ENCODE data around the gene AKNAD1.
"Not testable (repeated sequence)": the region's sequence is repeated elsewhere in the genome, so short reads cannot be mapped to it uniquely, and the experiment has no call there.

Gene AKNAD1

DNA sequence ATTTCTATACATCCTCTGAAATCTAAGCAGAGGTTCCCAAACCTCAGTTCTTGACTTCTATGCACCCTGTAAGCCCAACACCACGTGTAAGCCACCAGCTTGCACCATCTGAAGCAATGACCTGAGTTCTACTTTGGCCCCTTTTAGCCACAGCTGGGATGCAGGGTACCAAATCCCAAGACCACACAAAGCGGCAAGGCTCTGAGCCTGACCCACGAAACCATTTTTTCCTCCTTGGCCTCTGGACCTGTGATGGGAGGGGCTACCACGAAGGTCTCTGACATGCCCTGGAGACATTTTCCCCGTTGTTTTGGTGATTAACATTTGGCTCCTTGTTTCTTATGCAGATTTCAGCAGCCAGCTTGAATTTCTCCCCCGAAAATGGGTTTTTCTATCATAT lies 71.6 kb downstream of the AKNAD1 start:
- DNase-seq (ENCODE audit: low spot score) = no peak

GRCh38 chr1:108781575-108781944 lies 75.3 kb downstream of the AKNAD1 start:
- not testable (repeated sequence) for DNase-seq (ENCODE audit: low spot score)

DNA sequence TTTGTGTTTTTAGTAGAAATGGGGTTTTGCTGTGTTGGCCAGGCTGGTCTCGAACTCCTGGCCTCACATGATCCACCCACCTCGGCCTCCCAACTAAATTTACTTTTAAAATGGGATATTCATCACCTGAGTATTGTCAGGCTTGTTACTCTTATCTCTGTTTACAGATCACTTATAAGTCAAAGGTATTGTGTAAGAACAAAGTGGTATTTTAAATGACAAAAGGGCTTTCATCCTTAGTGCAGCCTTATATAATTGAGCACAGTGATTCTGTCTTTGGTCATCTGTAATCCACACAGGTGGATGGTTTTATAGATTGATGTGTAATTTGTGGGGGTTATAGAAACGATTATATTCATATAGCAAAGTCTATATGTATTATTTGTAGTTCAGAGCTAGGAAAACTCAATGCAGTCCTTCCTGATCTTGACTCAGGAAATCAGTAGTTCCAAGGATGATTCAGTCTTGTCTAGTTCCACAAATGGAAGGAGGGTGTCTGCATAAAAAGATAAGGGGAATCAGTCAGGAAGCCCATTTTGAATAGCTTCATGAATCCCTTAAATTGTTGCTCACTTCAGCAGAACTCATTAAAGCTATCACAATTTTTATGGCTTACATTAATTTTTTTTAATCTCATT lies 75.8 kb downstream of the AKNAD1 start:
- DNase-seq (ENCODE audit: low spot score) = no peak

DNA sequence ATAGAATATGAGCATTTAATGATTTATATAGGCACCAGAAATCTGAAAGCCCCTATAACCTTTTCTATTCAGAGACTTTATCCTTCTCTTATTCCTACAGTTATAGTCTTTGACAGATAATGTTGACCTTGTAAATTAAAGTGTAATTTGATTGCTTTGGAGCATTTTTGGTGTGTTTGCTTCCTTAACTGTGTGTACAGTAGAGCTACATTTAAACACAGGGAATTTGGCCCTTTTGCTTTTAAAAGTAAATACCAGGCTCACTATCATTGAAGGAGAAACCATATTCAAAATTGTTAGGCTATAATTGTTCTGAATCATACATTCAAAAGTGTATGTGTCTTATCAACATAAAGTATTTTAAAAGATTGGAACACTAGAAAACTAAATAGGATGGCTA lies 77.4 kb downstream of the AKNAD1 start:
- DNase-seq (ENCODE audit: low spot score) = no peak

- no peak for DNase-seq (ENCODE audit: low spot score)
These were observed 79.1 kb downstream of the AKNAD1 start for GRCh38 chr1:108777839-108778238.

DNA sequence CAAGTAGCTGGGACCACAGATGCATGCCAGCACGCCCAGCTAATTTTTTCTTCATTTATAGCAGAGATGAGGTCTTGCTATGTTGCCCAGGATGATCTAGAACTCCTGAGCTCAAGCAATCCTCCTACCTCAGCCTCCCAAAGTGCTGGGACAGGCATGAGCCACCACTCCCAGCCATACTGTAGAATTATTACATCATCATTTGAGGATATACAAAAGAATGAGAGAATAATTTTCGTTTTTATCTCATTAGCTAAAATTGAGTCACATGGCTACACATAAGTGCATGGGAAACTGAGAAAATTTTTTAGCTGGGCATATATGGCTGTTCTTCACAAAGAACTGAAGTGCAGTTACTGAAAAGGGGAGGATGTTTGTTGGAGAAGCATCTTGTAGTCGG lies 89.2 kb downstream of the AKNAD1 start:
- no peak for DNase-seq (ENCODE audit: low spot score)

- no peak for DNase-seq (ENCODE audit: low spot score)
These were observed 89.8 kb downstream of the AKNAD1 start for GRCh38 chr1:108767115-108767514.
